WTC11 (cell line): ENCODE results near the gene GUCA1A. TPM values are rescaled to one million over a fixed set of nuclear protein-coding genes. Genes with fewer than 3 reads are reported as not detected.

ENCODE experiments used
- ATF1 ChIP-seq: sonication (generic); formaldehyde crosslinking; IDR thresholded peaks from 2 replicates; pipeline ENCODE4 v1.8.1; 2023; ENCODE audit warnings: mild to moderate bottlenecking, moderate library complexity, missing genetic modification reagents
- ATF2 ChIP-seq: sonication (generic); formaldehyde crosslinking; IDR thresholded peaks from 2 replicates; pipeline ENCODE4 v1.8.1; 2022; ENCODE audit warnings: low read depth, missing genetic modification reagents, borderline replicate concordance
- ATF3 ChIP-seq: sonication (generic); formaldehyde crosslinking; conservative IDR thresholded peaks from 2 replicates; pipeline ENCODE4 v1.8.1; 2022; ENCODE audit warnings: mild to moderate bottlenecking, missing genetic modification reagents
- E2F5 ChIP-seq: sonication (generic); formaldehyde crosslinking; IDR thresholded peaks from 2 replicates; pipeline ENCODE4 v1.8.1; 2022; ENCODE audit warnings: mild to moderate bottlenecking, moderate library complexity, missing genetic modification reagents
- ESRRA ChIP-seq: sonication (generic); formaldehyde crosslinking; IDR thresholded peaks from 2 replicates; pipeline ENCODE4 v1.8.1; 2022; ENCODE audit warnings: mild to moderate bottlenecking, missing genetic modification reagents, borderline replicate concordance
- ETV6 ChIP-seq: sonication (generic); formaldehyde crosslinking; IDR thresholded peaks from 2 replicates; pipeline ENCODE4 v1.8.1; 2022; ENCODE audit warnings: mild to moderate bottlenecking, missing genetic modification reagents
- FOXK1 ChIP-seq: sonication (generic); formaldehyde crosslinking; IDR thresholded peaks from 2 replicates; pipeline ENCODE4 v1.8.0; 2022; ENCODE audit warnings: mild to moderate bottlenecking, moderate library complexity, missing genetic modification reagents
- FOXP1 ChIP-seq: sonication (generic); formaldehyde crosslinking; IDR thresholded peaks from 2 replicates; pipeline ENCODE4 v1.8.0; 2022; ENCODE audit warnings: missing genetic modification reagents, mild to moderate bottlenecking, moderate library complexity, borderline replicate concordance
- GRHL2 ChIP-seq: fragments of 250-450 bp; sonication (Bioruptor Pico); IDR thresholded peaks from 2 replicates; pipeline ENCODE4 v1.8.0; 2022; ENCODE audit warnings: mild to moderate bottlenecking, moderate library complexity; ENCODE audit not compliant: insufficient replicate concordance, severe bottlenecking
- HMGA2 ChIP-seq: fragments of 250-450 bp; sonication (Bioruptor Pico); IDR thresholded peaks from 2 replicates; pipeline ENCODE4 v1.4.0; 2021; ENCODE audit warnings: mild to moderate bottlenecking, moderate library complexity
- IRF2 ChIP-seq: sonication (generic); formaldehyde crosslinking; IDR thresholded peaks from 2 replicates; pipeline ENCODE4 v1.8.0; 2022; ENCODE audit warnings: low read depth, missing genetic modification reagents, borderline replicate concordance
- MAX ChIP-seq: sonication (generic); formaldehyde crosslinking; IDR thresholded peaks from 2 replicates; pipeline ENCODE4 v1.8.0; 2022; ENCODE audit warnings: mild to moderate bottlenecking, missing genetic modification reagents
- MYBL2 ChIP-seq: sonication (generic); formaldehyde crosslinking; IDR thresholded peaks from 2 replicates; pipeline ENCODE4 v1.8.1; 2023; ENCODE audit warnings: mild to moderate bottlenecking, moderate library complexity, missing genetic modification reagents
- NFE2L1 ChIP-seq: sonication (generic); formaldehyde crosslinking; IDR thresholded peaks from 2 replicates; pipeline ENCODE4 v1.8.1; 2023; ENCODE audit warnings: missing genetic modification reagents
- NR1H2 ChIP-seq: sonication (generic); formaldehyde crosslinking; IDR thresholded peaks from 2 replicates; pipeline ENCODE4 v1.9.0; 2021; ENCODE audit warnings: mild to moderate bottlenecking, moderate library complexity, missing genetic modification reagents
- NR2C2 ChIP-seq: sonication (generic); formaldehyde crosslinking; IDR thresholded peaks from 2 replicates; pipeline ENCODE4 v1.8.0; 2022; ENCODE audit warnings: mild to moderate bottlenecking, missing genetic modification reagents
- OVOL2 ChIP-seq: fragments of 250-450 bp; sonication (Bioruptor Pico); IDR thresholded peaks from 2 replicates; pipeline ENCODE4 v1.9.0; 2021; ENCODE audit warnings: mild to moderate bottlenecking, borderline replicate concordance
- PRRX2 ChIP-seq: fragments of 250-450 bp; sonication (Bioruptor Pico); IDR thresholded peaks from 2 replicates; pipeline ENCODE4 v1.8.0; 2021; ENCODE audit warnings: mild to moderate bottlenecking
- RELA ChIP-seq: sonication (generic); formaldehyde crosslinking; IDR thresholded peaks from 2 replicates; pipeline ENCODE4 v1.8.1; 2022; ENCODE audit warnings: missing genetic modification reagents, mild to moderate bottlenecking, borderline replicate concordance
- RORB ChIP-seq: fragments of 250-450 bp; sonication (Bioruptor Pico); IDR thresholded peaks from 2 replicates; pipeline ENCODE4 v1.9.0; 2021; ENCODE audit warnings: mild to moderate bottlenecking
- SP1 ChIP-seq: sonication (generic); formaldehyde crosslinking; conservative IDR thresholded peaks from 2 replicates; pipeline ENCODE4 v1.8.1; 2022; ENCODE audit warnings: missing genetic modification reagents
- TEAD1 ChIP-seq: sonication (generic); formaldehyde crosslinking; IDR thresholded peaks from 2 replicates; pipeline ENCODE4 v1.8.0; 2022; ENCODE audit warnings: mild to moderate bottlenecking, missing genetic modification reagents
- TP53 ChIP-seq: sonication (generic); formaldehyde crosslinking; IDR thresholded peaks from 2 replicates; pipeline ENCODE4 v1.8.1; 2023; ENCODE audit warnings: mild to moderate bottlenecking, missing genetic modification reagents
- ZBTB43 ChIP-seq: sonication (generic); formaldehyde crosslinking; IDR thresholded peaks from 2 replicates; pipeline ENCODE4 v1.8.1; 2023; ENCODE audit warnings: mild to moderate bottlenecking, missing genetic modification reagents
- ZNF121 ChIP-seq: sonication (generic); formaldehyde crosslinking; IDR thresholded peaks from 2 replicates; pipeline ENCODE4 v1.8.0; 2023; ENCODE audit warnings: missing genetic modification reagents
- ZNF219 ChIP-seq: sonication (generic); formaldehyde crosslinking; IDR thresholded peaks from 2 replicates; pipeline ENCODE4 v1.8.0; 2023; ENCODE audit warnings: missing genetic modification reagents, mild to moderate bottlenecking, borderline replicate concordance
- ZNF281 ChIP-seq: sonication (generic); formaldehyde crosslinking; IDR thresholded peaks from 2 replicates; pipeline ENCODE4 v1.8.0; 2023; ENCODE audit warnings: mild to moderate bottlenecking, missing genetic modification reagents
- ZNF416 ChIP-seq: fragments of 250-450 bp; sonication (Bioruptor Pico); IDR thresholded peaks from 2 replicates; pipeline ENCODE4 v1.9.0; 2021; ENCODE audit warnings: mild to moderate bottlenecking, inconsistent platforms
- ZNF423 ChIP-seq: fragments of 250-450 bp; sonication (Bioruptor Pico); IDR thresholded peaks from 2 replicates; pipeline ENCODE4 v2.1.2; 2022; ENCODE audit warnings: mild to moderate bottlenecking, moderate library complexity
- ZSCAN18 ChIP-seq: fragments of 250-450 bp; sonication (Bioruptor Pico); IDR thresholded peaks from 2 replicates; pipeline ENCODE4 v2.1.2; 2022; ENCODE audit warnings: mild to moderate bottlenecking, moderate library complexity
- total RNA-seq: library from RNA; stranded (reverse); gene quantifications from 3 replicates; pipeline ENCODE4 v1.2.3, GENCODE V29; 2021

The GUCA1A gene
- total RNA-seq, 1 experiment from 2014 or later, result 10.9 TPM

- TF ChIP-seq NR2C2 (CRISPR knock-in tag) (no peak), NFE2L1 (CRISPR knock-in tag) (no peak), ZNF121 (CRISPR knock-in tag) (peak; percentile 98), ZSCAN18 (CRISPR knock-in tag) (no peak), MYBL2 (CRISPR knock-in tag) (0 out of 2 replicates have a peak, but pooled peaks have one; percentile 59), NR1H2 (CRISPR knock-in tag) (no peak), GRHL2 (CRISPR knock-in tag) (no peak), RORB (CRISPR knock-in tag) (no peak), ETV6 (peak; percentile 91; the same call in 1 of the 2 replicates), ATF2 (CRISPR knock-in tag) (no peak), ZNF281 (no peak), FOXP1 (CRISPR knock-in tag) (peak; percentile 82; the same call in 1 of the 2 replicates), TP53 (CRISPR knock-in tag) (peak; percentile 77; the same call in 1 of the 2 replicates), ZNF219 (CRISPR knock-in tag) (no peak), ZNF416 (no peak), FOXK1 (CRISPR knock-in tag) (peak; percentile 66; the same call in 1 of the 2 replicates), MAX (CRISPR knock-in tag) (peak; percentile 68; the same call in 1 of the 2 replicates), IRF2 (no peak), SP1 (CRISPR knock-in tag) (peak; percentile 85), E2F5 (CRISPR knock-in tag) (peak; percentile 92), OVOL2 (CRISPR knock-in tag) (no peak), ATF1 (CRISPR knock-in tag) (no peak), ATF3 (no peak), ZNF423 (CRISPR knock-in tag) (peak; percentile 22; the same call in 1 of the 2 replicates), PRRX2 (no peak), TEAD1 (CRISPR knock-in tag) (peak; percentile 59; the same call in 1 of the 2 replicates), ZBTB43 (CRISPR knock-in tag) (0 out of 2 replicates have a peak, but pooled peaks have one; percentile 63), ESRRA (CRISPR knock-in tag) (0 out of 2 replicates have a peak, but pooled peaks have one; percentile 30), RELA (CRISPR knock-in tag) (0 out of 2 replicates have a peak, but pooled peaks have one; percentile 48), HMGA2 (CRISPR knock-in tag) (no peak)
Observed at GRCh38 chr6:42142118-42142835, 30.9 kb upstream of the GUCA1A start, which contains the start of gene C6orf132 (continued).
